Stimulated activated CD8-positive, alpha-beta memory T cell treated with anti-CD3 and anti-CD28 coated beads, Interleukin-4, amount 100 ng/mL, for 1 hour (primary cell): ENCODE measurements around the gene CDH6.

Experiments used
- DNase-seq, 2 donors: peaks; one replicate each; pipeline ENCODE4 v3.0.0-alpha.2; 2020; ENCODE audit warnings: low read depth in 2 of 2, low spot score in 1 of 2

Gene CDH6

DNA sequence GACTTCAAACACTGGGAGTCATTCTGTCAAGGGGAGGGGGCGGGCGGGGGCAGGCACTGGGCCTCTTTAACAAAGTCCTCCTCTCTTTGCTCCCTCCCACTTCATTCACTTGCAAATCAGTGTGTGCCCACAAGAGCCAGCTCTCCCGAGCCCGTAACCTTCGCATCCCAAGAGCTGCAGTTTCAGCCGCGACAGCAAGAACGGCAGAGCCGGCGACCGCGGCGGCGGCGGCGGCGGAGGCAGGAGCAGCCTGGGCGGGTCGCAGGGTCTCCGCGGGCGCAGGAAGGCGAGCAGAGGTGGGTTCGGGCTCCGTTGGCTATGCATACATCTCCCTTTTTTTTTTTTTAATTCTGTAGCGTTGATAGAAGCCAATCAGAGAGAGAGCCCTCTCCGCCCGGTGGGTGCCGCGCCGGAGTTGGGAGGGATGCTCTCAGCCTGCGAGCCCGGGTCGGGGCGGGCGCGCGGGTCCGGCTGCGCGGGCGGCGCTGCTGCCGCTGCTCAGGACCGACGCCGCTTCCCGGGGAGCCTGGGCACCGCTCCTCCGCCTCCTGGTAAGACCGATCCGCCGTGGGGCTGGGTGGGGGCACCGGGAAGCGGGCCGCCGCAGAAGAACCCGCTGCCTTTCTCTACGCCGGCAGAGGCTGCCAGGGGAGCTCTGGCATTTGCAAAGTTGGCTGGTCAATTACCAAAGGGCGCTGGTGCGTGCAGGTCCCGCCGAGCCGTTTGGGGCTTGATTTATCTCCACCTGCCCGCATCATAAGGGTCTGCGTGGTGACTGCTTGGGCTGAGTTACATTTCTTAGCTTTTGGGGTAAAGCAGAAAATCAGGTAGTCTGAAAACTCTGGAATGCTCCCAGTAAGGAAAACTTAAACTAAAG, at the start of gene CDH6:
Gene CDH6 (plus strand): TSS at position 96 of the 877 bp plus-strand sequence. CDS start 73,788 bp downstream, outside the sequence.
- DNase-seq = no peak

DNA sequence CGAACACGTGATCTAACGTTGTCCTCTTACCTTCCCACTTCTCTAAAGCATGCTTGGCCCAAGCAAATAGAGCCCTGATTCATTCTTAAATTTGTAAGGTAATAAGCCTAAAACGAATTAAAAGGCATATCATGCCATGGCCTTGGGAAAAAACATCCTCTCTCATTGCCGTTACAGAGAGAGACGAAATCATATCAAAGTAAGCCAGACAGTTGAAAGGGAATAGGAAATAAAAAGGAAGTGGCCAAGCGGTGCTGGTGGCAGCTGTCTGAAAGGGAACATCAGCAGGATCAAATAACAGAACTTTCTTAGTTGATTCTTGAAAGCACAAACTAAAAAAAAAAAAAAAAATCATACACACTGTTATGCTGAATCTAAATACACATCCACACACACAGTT, 49.1 kb upstream of the CDH6 start:
- no peak for DNase-seq

DNA sequence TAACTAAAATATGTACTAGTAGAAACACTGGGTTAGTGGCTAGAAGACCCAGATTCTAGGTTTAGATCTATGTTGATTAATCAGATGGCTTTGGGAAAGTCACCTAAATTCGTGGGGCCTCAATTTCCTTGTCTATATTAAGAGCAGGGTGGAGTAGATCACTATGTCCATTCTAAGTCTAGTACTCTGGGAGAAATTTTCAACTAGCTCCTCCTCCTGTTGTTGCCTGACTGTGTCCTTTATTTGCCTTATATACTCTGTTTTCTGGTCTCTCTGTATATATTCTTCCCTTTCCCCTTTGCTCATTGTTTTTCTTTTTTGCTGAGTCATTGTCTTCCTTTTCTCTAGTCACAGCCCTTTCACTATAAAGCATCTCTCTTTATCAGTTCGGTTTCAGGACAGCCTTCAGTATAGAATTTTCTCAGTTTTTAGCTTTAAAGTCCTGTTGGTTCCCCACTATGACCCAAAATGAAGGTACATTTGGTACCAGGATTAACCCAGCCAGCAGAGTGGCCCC, 44.5 kb upstream of the CDH6 start:
- DNase-seq = no peak

DNA sequence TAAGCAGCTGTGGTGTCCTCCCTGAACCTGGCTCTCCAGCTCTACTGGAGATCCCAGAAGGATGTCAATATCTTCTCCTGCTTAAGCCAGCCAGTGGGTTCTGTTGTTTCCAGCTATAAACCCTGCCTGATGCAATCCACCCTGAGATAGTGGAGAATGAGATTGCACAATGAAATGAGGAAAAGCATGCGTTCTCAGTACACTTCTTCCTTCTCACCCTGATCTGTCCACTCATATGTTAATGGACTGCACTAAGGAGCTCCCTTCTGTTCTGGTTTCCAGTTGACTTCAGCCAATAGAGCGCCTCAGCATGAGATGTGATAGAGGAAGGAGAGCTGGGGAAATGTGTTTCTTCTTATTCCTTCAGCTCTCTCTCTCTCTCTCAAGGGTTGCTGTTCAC, 40.0 kb upstream of the CDH6 start:
- no peak for DNase-seq

DNA sequence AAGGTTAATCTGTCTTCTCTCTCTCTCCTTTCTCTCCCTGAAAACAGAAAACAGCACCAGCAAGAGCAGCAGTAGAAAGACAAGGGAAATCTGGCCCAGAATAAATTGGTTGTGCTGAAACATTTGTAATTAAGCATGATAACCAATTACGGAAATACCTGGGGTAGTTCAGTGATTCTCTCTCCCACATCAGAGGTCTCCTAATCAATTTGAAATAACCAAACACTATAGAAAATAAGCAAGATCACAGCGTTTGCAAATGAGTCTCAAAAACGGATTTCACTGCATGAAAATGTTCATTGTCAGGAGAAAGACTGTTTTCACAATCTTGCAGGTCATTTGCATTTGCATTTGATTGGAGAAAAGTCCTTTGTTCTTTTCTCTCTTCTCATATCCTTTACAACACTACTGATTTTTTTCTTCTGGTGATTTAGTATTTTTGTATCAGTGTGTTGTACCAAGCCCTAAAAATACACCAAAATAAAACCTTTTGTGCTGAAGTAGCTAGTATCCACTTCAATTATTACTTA, 36.8 kb upstream of the CDH6 start:
- DNase-seq = no peak

- DNase-seq = no peak
These were observed 35.8 kb upstream of the CDH6 start for GRCh38 chr5:31157720-31158119.

- DNase-seq = no peak
These were observed 34.8 kb upstream of the CDH6 start for GRCh38 chr5:31158686-31159085.

DNA sequence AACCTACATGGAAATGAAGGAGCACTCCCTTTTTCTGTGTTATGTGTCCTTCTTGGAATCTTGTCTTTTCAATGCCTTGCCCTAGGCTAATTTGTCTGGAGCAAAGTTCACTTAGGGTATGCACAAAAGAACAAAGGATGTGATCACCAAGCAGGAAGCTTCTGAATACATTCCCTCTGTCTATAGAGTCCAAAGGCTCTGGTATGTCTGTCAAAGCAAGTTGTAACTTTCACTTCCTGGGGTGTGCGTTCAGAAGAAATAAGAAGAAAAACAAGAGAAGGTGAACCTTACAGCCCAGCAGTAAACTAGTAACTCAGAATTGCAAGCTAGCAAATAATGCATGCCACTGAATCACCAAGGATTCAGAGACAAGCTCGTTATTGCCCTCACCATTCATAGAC, 31.7 kb upstream of the CDH6 start:
- no peak for DNase-seq

DNA sequence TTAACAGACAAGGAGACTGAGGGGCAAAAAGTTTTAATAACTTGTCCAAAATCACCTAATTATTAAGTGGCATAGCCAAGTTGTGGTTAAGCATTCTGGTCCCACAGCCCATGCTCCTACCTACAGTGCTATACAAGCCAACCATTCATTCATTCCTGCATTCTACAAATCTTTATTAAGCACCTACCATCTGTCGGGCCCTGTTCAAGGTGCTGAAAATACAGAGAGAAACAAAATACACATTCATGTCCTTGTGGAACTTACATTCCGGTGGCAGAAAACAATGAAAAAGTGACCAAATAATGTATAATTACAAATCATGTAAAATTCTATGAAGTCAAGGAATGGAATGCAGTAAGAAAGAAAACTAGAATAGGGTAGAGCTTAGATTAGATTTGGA, 27.8 kb upstream of the CDH6 start:
- DNase-seq = no peak

DNA sequence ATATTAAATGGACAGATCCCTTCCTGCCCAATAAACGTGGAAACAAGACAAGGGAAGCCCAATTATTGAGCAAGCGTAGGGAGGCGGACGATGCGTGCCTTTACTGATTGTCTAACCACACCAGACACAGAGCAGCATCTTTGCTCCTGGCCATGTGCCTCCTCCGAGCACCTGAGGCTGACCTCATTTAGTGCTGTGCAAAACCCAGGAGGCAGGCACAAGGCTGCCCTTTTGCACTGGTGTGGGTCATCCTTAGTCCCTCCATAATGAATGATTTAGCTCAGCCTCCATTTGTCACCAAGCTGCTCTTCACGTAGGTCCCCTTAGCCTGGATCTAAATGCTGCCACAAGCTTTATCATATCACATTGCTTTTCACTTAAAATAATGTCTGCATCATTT, 24.1 kb upstream of the CDH6 start:
- DNase-seq = no peak

GRCh38 chr5:31172881-31173280, 20.6 kb upstream of the CDH6 start:
- DNase-seq = no peak

DNA sequence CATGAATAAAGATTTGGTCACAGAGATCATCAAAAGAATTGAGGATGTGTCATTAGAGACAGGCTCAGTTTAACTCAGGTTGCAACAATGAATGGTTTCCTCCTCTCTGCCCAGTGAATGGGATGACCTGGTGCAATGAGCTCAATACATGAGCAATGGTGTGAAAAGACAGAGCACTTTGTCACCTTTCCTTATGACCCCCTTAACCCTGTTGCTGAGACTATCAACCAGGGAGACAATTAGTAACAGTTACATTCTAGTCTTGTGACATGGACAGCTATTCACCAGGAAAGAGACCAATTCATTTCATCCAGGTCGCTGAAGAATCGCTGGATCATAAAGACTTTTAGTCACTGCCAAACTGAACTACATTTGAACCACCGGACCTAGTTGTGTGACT, 19.9 kb upstream of the CDH6 start:
- DNase-seq = no peak

- no peak for DNase-seq
These were observed 12.0 kb upstream of the CDH6 start for GRCh38 chr5:31181376-31181987.

DNA sequence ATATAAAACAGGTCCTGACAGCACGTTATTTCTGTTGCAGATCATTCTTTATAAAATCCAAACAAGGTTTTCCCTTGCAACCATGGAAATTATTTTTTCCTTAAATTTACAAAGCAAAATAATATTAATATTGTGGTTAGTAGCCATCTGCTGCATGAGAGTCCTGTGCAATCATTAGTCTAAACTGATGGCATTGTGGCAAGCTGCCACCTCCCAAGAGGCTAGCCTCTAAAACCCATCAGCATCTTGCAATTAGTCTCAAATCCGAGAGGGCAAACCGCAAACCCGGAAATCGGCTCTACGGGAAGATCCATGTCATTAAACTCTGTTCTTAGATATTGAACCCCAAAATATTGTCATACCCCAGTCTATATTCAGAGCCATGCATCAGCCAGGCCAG, 11.3 kb upstream of the CDH6 start:
- no peak for DNase-seq

DNA sequence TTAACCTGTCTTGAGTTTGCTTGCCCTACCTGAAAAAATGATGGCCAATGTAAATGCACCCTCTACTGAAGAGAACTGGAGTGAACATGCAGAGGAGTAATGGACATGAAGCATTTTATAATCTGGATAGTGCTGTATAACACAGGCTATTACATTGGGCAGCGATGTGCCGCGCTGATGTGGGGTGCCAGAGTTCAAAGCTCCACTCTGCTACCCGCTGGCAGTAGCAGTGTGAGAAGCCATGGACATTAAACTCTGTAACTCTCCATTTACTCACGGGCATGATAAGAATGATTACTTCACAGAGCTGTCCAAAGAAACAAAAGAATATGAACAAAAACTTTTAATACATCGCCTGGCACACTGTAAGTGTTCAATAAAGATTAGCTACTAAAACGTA, 7.5 kb upstream of the CDH6 start:
- no peak for DNase-seq

DNA sequence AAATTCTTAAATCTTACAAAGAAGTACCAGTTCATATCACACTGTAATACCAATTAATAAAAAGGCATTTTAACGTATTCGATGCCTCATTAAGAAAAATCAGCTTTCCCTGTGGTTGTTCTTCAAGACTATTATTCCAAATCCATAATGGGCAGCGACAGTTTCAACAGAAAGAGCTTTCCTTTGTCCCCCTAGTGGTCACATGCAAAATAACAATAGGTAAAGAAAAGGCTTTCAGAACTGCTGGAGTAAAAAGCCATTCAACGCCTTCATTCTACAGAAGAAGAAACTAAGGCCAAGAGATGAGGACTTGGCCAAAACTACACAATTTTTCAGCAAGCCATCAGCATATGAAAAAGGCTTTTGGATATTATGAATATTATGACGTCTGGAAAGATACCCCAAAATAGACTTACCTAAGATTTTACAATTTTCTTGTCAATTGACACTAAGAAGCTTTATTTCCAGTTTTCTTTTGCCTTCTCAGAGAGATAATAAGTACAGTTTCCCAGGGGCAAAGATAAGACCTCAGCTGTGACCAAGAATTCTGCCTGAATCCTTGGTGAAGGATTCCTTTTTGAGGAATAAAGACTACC, 6.7 kb upstream of the CDH6 start:
- no peak for DNase-seq

DNA sequence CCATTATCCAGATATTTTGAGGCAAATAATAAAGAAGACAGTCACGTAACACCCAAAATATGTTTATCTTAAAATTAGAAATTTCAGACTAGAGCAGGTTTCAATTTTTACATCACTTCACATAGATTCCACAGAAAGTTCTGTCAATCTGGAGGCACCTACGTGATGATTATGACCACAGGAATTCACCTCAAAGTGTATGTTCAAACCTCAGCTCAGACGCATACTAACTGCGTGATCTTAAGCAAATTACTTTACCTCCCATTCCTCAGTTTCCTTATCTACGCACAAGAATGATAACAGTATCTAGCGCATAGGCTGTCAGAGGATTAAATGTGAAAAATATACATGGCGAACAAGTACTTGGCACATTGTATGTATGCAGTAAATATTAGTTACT, 5.9 kb upstream of the CDH6 start:
- DNase-seq = no peak

- DNase-seq = no peak
These were observed 1.0 kb upstream of the CDH6 start for GRCh38 chr5:31192442-31192841.

GRCh38 chr5:31193116-31193515, 370 bp upstream of the CDH6 start:
- DNase-seq = no peak

GRCh38 chr5:31194468-31194813, 955 bp downstream of the CDH6 start:
- no peak for DNase-seq

DNA sequence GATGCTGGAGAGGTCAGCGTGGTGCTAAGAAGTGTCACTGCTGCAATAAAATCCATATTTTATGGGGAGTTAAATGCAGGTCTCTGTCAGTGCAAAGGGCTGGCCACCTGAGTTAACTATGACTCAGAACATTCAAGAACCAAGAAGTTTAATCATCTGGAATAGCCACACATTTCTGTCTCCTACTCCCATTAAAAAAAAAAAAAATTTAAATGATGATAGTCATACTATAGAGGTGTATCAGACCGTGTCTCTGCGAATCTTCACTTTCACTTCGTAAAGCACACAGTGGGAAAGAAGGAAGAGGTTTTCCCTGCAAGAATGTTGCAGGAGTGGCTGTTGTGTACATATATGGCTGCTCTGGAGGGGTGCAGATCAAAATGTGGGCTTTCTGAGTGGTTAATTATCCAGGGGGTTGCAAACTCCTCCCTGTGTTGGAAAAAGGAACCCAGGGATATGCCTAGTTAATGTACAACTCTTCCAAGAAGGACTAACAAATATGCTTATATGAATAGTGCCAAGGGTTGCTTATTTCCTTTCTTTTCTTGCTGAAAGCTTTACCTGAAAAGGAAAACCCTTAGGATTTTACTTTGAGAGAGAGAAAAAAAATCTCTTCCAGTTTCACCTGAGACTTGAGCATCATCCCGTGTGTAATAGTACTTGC, 1.5 kb downstream of the CDH6 start:
- no peak for DNase-seq

- DNase-seq = no peak
These were observed 2.8 kb downstream of the CDH6 start for GRCh38 chr5:31196309-31196708.
